Loucy (cell line): Measurements from ENCODE around the gene UBE2G2.

Source experiments
- CTCF ChIP-seq: fragments of 200-600 bp; sonication (generic); conservative IDR thresholded peaks from 2 replicates; pipeline ENCODE4 v1.5.1; 2014; ENCODE audit warnings: mild to moderate bottlenecking, antibody characterized with exemption, low read length
- EZH2phosphoT487 ChIP-seq: fragments of 200-600 bp; IDR thresholded peaks from 2 replicates; pipeline ENCODE4 v1.6.1; 2018; ENCODE audit warnings: antibody characterized with exemption, mild to moderate bottlenecking, moderate library complexity, borderline replicate concordance

GRCh38 chr21:44729336-44730027 lies 72.1 kb downstream of the UBE2G2 start:
- TF ChIP-seq CTCF: no peak
- no peak for TF ChIP-seq EZH2phosphoT487
